Choroid plexus epithelial cell (primary cell): ENCODE results near the gene RSRP1.
"Not testable (repeated sequence)": the region's sequence is repeated elsewhere in the genome, so short reads cannot be mapped to it uniquely, and the experiment has no call there.

Experiments used
- DNase-seq: peaks from one replicate; pipeline ENCODE4 v3.0.0-alpha.2; 2010; ENCODE audit warnings: low read depth
- H3K4me3 ChIP-seq: 2 replicates; pipeline ENCODE4 v1.5.1; 2011; ENCODE audit warnings: low read depth, mild to moderate bottlenecking, control low read depth, low read length, moderate library complexity
- TF ChIP-seq, protein P1 (sequence below): conservative IDR thresholded peaks from 2 replicates; pipeline ENCODE4 v1.5.1; 2011; ENCODE audit warnings: low read depth, mild to moderate bottlenecking, control low read depth, inconsistent platforms, low read length, moderate library complexity

The RSRP1 gene

GRCh38 chr1:25247024-25247828 lies at the start of gene RSRP1:
Gene RSRP1 (minus strand): TSS chr1:25247454. CDS start chr1:25246963, 491 bp downstream.
- TF ChIP-seq, protein P1, sequence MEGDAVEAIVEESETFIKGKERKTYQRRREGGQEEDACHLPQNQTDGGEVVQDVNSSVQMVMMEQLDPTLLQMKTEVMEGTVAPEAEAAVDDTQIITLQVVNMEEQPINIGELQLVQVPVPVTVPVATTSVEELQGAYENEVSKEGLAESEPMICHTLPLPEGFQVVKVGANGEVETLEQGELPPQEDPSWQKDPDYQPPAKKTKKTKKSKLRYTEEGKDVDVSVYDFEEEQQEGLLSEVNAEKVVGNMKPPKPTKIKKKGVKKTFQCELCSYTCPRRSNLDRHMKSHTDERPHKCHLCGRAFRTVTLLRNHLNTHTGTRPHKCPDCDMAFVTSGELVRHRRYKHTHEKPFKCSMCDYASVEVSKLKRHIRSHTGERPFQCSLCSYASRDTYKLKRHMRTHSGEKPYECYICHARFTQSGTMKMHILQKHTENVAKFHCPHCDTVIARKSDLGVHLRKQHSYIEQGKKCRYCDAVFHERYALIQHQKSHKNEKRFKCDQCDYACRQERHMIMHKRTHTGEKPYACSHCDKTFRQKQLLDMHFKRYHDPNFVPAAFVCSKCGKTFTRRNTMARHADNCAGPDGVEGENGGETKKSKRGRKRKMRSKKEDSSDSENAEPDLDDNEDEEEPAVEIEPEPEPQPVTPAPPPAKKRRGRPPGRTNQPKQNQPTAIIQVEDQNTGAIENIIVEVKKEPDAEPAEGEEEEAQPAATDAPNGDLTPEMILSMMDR: peak; percentile 6
- peak; percentile 99 for DNase-seq
- H3K4me3 ChIP-seq: peak within 1 kb of the TSS; percentile 97

DNA sequence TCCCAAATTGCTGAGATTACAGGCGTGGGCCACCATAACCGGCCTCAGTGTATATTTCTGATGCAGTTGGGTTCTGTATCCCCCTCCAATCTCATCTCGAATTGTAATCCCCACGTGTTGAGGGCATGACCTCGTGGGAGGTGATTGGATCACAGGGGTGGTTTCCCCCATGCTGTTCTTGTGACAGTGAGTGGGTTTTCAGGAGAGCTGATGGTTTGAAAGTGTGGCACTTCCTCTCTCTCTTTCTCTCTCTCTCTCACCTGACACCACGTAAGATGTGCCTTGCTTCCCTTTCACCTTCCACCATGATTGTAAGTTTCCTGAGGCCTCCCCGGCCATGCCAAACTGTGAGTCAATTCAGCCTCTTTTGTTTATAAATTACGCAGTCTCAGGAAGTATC lies 49.2 kb upstream of the RSRP1 start:
- not testable (repeated sequence) for H3K4me3 ChIP-seq, DNase-seq

DNA sequence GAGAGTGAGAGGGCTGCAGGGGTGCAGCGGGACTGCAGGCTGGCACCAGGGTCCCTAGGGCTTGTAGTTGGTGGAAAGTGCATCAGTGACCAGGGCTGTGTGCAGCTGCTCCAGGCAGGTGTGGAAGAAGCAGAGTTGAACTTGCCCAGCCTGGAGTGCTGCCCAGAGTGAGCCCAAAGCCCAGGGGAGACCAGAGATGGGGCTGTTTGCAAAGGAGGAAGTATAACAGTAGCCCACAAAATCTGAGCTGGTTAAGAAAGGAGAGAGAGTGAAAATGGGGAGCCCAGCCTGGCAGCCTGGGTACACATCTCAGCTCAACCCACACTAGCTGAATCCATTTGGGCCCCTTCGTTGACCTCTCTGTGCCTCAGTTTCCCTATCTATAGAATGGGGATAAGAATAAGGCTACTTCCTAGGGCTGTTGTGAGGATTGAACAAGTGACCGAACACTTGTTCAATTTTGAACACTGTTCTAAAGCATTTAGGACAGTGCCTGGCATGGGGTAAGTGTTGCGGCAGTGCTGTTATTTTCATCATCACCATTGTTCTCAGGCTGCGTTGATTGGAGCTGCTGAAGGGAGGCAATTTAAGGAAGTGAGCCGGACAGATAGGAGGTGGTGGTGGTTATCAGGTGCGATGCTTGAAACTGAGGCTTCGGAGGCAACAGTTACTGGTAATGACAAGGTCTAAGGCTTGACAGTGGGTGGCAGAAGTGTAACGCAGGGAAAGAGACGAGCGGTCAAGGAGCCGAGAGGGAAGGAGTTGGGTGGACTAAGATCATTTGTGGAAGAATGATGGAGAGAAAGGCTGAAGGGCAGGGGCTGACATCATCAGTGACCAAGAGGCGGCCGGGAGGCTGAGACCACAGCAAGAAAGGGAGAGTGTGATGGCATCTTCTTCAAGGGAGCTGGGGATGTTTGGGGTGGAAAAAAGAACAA lies 47.9 kb upstream of the RSRP1 start:
- H3K4me3 ChIP-seq, DNase-seq: not testable (repeated sequence)

GRCh38 chr1:25293426-25293825 lies 46.2 kb upstream of the RSRP1 start:
- not testable (repeated sequence) for DNase-seq, H3K4me3 ChIP-seq

GRCh38 chr1:25290043-25290442 lies 42.8 kb upstream of the RSRP1 start:
- not testable (repeated sequence) for DNase-seq, H3K4me3 ChIP-seq
- TF ChIP-seq, protein P1: peak; percentile 19

GRCh38 chr1:25288573-25289101 lies 41.4 kb upstream of the RSRP1 start:
- H3K4me3 ChIP-seq, DNase-seq: not testable (repeated sequence)

DNA sequence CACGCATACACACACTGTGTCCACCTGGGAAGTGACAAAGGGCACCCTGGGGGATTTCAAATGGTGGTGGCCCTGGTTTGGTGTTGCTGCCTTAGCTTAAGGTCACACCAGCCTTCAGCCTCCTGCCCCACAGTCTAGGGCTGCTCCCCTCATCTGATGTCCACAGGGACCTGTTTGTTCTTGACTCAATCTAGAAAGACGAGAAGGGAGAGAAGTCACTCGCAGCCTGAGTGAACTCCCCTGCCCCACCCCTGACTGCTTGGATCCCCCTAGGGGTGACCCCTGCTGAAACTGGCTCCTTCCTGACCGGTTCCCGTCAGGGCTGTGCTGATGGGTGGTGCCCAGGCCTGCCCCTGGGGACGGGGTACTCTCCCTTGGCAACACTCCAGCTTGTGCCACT lies 39.9 kb upstream of the RSRP1 start:
- not testable (repeated sequence) for H3K4me3 ChIP-seq, DNase-seq

DNA sequence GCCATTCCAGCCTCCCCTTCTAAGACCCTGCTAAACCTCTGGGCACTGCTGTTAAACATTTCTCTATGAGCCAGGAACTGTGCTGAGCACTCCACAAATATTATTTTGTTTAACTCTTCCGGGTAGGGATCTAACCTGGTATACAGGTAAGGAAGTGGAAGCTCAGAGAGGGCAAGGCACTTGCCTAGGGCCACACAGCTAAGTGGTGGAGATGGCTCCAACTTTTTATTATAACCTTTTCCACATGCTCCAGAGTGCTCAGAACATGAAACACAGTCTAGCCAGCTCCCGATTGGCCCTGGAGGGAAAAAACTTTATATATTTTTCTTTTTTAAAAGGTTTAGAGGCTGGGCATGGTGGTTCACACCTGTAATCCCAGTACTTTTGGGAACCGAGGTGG lies 38.6 kb upstream of the RSRP1 start:
- not testable (repeated sequence) for DNase-seq, H3K4me3 ChIP-seq

DNA sequence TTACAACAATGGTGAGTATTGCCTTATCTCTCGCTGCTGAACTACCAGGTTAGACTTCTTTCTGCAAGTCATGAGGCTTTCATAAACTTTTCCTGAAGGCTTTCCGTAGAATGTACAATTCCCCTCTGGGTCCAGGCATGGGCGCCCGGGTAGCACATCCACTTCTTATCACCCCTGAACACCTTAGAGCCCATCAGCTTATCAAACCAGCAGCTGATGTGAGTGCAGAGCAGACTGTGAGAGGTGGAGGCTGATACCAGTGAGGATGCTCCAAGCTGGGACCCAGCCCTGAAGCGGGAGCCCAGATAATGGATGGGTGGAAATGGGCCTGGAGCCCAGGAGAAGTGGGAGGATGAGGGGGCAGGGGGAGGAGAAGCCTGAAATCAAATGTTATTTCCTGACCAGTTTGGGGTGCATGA lies 32.4 kb upstream of the RSRP1 start:
- not testable (repeated sequence) for DNase-seq, H3K4me3 ChIP-seq

- not testable (repeated sequence) for DNase-seq, H3K4me3 ChIP-seq
These were observed 31.5 kb upstream of the RSRP1 start for GRCh38 chr1:25278790-25279189.

GRCh38 chr1:25278358-25278757 lies 31.1 kb upstream of the RSRP1 start:
- H3K4me3 ChIP-seq: not testable (repeated sequence)

GRCh38 chr1:25277295-25277694 lies 30.0 kb upstream of the RSRP1 start:
- not testable (repeated sequence) for H3K4me3 ChIP-seq, DNase-seq

More at GRCh38 chr1:25278358-25278757, 31.1 kb upstream of the RSRP1 start:
- not testable (repeated sequence) for DNase-seq

DNA sequence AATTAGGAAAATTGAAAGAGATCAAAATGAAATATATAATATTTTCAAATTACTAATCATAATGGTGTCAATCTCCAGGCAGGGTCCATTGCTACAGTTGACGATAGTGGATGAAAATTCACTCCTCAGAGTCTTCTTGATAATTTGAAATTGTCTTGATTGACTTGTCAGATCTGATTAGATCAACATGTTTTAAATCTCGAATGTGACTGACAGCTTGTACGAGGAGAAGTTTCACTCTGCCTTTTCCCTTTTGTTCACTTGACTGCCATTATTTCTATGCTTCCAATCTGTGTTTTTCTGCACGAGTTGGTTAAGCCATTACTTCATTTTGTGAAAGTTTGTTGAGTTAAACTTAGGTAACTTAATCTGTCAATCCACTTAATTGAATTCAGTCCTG lies 28.4 kb upstream of the RSRP1 start:
- not testable (repeated sequence) for H3K4me3 ChIP-seq, DNase-seq

GRCh38 chr1:25272238-25272637 lies 25.0 kb upstream of the RSRP1 start, which contains the start of gene RHD:
Gene RHD (plus strand): TSS chr1:25272509. CDS start chr1:25272548, 39 bp downstream.
- not testable (repeated sequence) for H3K4me3 ChIP-seq, DNase-seq

DNA sequence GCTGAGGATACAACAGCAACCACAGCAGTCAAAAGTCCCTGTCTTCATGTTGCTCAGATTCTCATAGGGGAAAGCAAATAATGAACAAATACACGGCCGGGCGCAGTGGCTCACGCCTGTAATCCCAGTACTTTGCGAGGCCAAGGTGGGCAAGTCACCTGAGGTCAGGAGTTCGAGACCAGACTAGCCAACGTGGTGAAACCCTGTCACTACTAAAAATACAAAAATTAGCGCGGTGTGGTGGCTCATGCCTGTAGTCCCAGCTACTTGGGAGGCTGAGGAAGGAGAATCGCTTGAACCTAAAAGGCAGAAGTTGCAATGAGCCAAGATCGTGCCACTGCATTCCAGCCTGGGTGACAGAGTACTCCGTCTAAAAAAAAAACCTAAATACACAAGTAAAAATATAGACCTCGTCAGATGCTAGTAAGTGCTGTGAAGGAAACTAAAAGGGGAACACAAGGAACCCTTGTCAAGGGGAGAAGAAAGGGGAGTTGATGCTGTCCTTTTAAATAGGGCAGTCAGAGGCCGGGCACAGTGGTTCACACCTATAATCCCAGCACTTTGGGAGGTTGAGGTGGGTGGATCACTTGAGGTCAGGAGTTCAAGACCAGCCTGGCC lies 21.0 kb upstream of the RSRP1 start:
- peak overlapping the region; percentile 42 for H3K4me3 ChIP-seq
- DNase-seq: not testable (repeated sequence)
